ENCODE measurements around the gene MADD.

Gene MADD

DNA sequence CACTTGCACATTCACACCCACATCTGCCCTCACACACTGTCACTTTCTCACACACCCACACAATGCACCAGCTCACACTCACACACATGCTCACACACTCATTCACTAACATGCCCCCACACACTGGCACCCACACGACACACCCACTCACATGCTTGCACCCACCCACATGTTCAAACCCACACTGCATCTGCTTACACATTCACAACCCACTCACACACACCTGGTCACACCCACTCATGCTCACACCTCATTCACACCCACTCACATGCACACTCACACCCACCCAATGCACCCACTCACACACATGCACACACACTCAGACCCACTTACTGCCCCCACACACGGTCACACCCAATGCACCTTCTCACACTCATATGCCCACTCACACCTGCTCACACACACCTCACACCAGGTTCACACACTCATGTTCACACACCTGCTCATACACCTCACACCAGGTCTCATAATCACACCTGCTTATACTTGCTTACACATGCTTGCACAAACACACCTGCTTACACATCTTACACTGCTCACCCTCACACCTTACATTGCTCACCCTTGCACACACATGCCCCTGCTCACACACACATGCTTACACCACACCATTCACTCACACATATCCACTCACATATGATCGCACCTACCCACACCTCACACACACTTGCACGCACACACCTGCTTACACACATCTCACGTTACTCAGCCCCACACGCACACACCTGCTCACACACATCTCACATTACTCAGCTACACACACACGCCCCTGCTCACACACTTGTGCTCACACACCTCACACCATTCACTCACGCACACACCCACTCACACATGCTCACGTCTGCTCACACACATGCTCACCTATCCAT is 86.4 kb downstream of the MADD start:
- no peak for DNase-seq (ENCODE audit: low read depth in 2 of 2)
- H3K4me3 ChIP-seq (replicated peaks in 1 of 2; ENCODE audit: low read depth in 2 of 2, low read length in 2 of 2), result no peak overlapping the region
- TF ChIP-seq, protein P1, sequence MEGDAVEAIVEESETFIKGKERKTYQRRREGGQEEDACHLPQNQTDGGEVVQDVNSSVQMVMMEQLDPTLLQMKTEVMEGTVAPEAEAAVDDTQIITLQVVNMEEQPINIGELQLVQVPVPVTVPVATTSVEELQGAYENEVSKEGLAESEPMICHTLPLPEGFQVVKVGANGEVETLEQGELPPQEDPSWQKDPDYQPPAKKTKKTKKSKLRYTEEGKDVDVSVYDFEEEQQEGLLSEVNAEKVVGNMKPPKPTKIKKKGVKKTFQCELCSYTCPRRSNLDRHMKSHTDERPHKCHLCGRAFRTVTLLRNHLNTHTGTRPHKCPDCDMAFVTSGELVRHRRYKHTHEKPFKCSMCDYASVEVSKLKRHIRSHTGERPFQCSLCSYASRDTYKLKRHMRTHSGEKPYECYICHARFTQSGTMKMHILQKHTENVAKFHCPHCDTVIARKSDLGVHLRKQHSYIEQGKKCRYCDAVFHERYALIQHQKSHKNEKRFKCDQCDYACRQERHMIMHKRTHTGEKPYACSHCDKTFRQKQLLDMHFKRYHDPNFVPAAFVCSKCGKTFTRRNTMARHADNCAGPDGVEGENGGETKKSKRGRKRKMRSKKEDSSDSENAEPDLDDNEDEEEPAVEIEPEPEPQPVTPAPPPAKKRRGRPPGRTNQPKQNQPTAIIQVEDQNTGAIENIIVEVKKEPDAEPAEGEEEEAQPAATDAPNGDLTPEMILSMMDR (IDR thresholded peaks at IDR 0.05; ENCODE audit: low read depth, low read length), result no peak

DNA sequence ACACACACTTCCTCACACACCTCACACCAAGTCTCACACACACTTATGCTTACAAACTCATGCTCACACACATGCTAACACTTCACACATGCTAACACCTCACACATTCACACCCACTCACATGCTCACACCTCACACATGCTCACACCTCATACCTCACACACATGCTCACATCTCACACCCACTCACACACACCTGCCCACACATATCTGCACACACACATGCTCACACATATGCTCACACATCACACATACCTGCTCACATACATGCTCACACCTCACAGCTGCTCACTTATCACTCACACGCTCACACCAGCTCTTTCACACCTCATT is 87.0 kb downstream of the MADD start:
- no peak overlapping the region for H3K4me3 ChIP-seq (replicated peaks in 1 of 2; ENCODE audit: low read depth in 2 of 2, low read length in 2 of 2)
- TF ChIP-seq, protein P1 (IDR thresholded peaks at IDR 0.05; ENCODE audit: low read depth, low read length), result no peak
- no peak for DNase-seq (ENCODE audit: low read depth in 2 of 2)

DNA sequence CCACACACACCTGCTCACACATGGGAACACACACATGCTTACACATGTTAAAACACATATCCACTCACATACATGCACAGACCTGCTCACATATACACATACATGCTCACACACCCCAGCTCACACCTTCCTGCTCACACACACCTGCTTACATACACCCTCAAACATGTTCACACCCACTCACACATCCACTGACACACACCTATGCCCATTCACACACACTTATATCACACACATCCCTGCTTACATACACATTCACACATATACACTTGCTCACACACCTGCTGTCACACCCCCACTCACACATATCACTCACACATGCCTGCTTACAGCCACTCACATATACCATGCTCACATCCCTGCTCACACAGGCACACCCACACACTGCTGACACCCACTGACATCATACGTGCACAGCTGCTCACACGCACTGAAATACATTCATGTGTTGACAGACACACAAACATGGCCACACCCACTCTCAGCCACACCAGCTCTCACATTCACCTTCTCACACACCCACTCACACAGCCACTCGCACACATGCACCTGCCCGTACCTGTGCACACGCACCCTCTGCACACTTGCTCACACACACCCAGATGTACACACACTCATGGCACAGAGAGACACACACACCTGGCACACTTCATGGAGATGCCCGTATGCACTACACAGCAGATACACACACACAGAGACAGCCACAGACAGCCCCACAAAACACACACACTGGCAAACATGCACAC is 88.2 kb downstream of the MADD start:
- no peak for DNase-seq (ENCODE audit: low read depth in 2 of 2)
- TF ChIP-seq, protein P1 (IDR thresholded peaks at IDR 0.05; ENCODE audit: low read depth, low read length), result no peak
- H3K4me3 ChIP-seq (replicated peaks in 1 of 2; ENCODE audit: low read depth in 2 of 2, low read length in 2 of 2), result no peak overlapping the region

DNA sequence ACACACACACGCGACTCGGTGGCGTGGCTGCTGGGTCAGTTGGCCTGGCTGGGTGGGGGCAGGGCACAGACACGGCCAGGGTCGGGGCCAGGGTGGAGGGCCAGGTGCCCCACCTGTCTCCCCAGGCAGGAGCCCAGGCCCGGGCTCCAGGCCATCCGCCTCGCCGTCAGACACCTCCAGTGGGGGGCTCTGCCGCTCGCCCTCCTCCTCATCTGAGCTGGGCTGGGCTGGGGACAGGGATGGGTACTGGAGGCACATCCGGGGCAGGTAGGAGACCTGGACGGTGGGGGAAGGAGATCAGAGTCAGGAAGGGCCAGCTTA is 88.8 kb downstream of the MADD start:
- no peak for DNase-seq (ENCODE audit: low read depth in 2 of 2)
- TF ChIP-seq, protein P1 (IDR thresholded peaks at IDR 0.05; ENCODE audit: low read depth, low read length), result no peak
- H3K4me3 ChIP-seq (replicated peaks in 1 of 2; ENCODE audit: low read depth in 2 of 2, low read length in 2 of 2), result no peak overlapping the region

DNA sequence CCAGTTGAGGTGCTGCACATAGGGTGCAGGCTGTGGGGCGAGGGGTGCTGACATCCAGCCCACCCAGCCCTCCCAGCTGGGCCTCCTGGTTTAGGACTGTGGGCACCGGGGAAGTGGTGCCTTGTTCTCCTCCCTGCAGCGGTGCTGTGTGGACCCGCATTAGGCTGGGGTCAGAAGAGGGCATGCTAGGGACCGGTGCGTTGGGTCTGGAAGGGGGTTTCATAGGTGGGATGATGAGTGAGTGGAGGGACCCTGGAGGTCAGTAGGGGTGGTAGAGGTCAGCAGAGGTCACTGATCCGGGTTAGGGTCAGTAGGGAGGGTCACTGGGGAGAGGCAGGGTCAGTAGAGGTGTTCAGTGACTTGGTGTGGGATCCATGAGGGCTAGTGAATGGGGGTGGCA is 89.2 kb downstream of the MADD start:
- TF ChIP-seq, protein P1 (IDR thresholded peaks at IDR 0.05; ENCODE audit: low read depth, low read length), result no peak
- H3K4me3 ChIP-seq (replicated peaks in 1 of 2; ENCODE audit: low read depth in 2 of 2, low read length in 2 of 2), result no peak overlapping the region
- DNase-seq (ENCODE audit: low read depth in 2 of 2), result no peak

DNA sequence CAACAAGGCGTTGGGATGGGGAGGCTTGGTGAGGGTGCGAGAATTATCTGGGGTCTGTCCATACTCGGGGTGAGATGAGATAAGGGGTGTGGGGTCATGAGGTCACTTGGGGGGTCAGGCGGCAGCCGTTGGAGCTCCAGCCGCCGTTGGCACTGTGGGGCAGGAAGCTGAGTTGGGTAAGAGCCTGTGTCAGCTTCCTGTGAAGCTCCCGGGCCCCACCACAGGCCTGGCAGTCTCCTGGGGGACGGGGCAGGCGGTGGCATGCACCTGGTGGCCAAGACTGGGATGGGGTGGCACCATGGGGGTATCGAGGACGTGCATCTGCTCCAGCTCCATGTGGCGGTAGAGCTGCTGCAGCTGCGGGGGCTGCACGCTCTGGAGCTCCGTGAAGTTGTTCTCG is 89.7 kb downstream of the MADD start:
- H3K4me3 ChIP-seq (replicated peaks in 1 of 2; ENCODE audit: low read depth in 2 of 2, low read length in 2 of 2), result no peak overlapping the region
- no peak for DNase-seq (ENCODE audit: low read depth in 2 of 2)
- TF ChIP-seq, protein P1 (IDR thresholded peaks at IDR 0.05; ENCODE audit: low read depth, low read length), result no peak

All from cardiac fibroblast (primary cell).